ENCODE measurements around the gene TP63.

The TP63 gene

DNA sequence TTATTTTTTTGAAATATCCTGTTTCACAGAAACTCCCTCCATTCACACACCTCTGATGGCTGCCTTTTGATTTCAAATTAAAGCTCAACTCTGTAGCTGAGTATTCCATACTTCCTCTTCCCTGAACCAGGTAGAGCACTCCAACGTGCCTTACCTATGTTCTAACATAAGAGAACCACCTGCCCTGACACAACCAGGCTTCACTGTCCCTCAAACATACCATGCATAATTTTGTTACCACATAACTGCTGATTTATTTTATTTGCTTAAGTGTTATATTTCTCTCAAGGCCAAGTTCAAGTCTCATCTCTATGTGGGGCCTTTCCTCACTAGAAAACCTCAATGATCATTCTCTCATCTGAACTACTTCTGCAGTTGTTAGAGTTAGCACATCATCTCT is 279.8 kb downstream of the TP63 start:
- DNase-seq (ENCODE audit: low read depth) = no peak

- no peak for DNase-seq (ENCODE audit: low read depth)
Measured at GRCh38 chr3:189914799-189915198, 283.6 kb downstream of the TP63 start.

- DNase-seq (ENCODE audit: low read depth) = no peak
Measured at GRCh38 chr3:189921770-189922169, 290.6 kb downstream of the TP63 start.

GRCh38 chr3:189927975-189928895 is 297.0 kb downstream of the TP63 start:
- DNase-seq (ENCODE audit: low read depth) = no peak

DNA sequence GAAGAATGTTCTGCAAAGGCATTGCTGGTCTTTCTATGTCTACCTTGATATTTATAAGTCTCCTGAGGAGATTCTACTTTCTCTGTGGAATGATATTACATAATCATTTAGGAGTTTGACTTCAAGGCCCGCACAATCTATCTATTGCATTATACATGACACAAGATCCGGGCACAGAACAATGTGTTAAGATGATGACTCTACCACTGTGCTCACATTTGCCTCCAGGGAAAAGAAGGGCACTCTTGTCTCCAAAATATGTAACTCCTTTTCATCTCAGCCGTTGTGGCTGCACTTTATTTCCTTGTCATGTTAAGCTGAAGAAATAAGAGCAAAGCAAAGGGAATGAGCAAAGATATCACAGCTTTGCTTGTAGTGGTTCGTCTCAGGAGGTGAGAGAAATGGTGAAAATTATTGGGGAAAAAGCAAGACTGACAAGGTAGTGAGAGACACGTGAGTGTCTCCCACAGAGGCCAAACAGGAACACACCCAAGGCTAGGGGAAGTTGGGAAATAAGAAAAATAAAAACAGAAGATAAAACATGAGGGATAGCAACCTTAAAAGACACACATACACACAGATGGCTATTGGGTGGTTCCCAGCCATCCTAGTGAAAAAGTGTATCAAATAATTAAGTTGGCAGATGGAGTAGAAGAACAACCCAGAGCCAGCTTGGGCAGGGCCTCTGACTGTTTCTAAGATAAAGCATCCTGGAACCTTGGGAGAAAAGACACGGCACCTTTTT is 305.2 kb downstream of the TP63 start:
- no peak for DNase-seq (ENCODE audit: low read depth)

DNA sequence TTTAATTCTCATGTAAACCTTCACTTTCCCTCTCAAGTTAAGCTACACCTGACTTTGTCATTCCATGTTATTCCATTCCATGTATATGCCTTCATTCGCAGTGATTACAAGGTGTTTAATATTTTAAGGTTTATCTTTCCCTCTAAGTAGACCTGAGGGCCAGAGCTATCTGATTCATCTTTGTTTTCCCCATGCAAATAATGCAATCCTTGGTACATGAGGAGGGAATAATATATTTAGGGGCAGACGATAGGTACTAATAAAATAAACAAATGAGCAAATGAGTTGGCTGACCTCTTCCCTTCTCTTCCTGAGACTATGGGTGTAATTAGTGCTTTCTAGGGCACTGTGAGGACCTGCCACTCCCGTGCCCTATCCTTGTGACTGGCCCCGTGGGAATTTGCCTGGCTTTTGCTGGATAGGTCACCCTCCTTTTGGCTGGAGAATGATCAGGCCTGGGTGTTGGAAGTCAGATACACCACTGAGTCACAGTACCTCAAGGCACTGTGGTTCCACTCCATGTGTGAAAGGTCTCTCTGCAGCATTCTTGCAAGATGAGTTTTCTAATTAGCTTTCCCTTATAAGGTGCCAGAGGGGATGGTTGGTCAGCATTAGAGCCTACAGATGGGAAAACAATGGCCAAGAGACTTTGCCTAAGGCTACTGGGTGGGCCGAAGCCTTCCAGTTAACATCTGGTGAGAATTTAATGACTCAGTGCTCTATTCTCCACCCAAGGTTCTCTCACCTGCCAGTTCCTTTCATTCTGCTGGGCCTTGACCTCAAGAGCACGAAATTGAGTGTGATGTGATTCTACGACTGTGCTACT is 306.3 kb downstream of the TP63 start:
- no peak for DNase-seq (ENCODE audit: low read depth)

DNA sequence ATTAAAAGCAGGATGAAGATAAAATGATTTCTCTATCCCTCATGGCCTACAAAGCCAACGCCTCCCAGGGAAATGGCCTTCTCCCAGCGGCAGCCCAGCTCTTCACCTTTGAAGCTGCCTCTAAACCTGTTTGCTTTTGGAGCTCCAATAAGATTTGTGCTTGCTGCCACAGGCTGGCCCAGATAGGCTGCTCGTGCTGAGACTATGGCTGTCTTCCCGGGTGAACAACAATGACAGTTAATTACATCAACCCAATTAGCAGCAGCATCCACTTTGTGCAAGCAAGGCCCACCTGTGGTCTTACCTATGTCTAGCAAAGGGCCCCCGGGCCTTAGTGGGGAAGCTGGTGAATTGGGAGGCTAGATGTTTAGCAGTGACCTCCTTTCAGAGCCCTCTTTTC is 309.9 kb downstream of the TP63 start:
- no peak for DNase-seq (ENCODE audit: low read depth)

- DNase-seq (ENCODE audit: low read depth) = no peak
Measured at GRCh38 chr3:189941679-189942078, 310.5 kb downstream of the TP63 start.

DNA sequence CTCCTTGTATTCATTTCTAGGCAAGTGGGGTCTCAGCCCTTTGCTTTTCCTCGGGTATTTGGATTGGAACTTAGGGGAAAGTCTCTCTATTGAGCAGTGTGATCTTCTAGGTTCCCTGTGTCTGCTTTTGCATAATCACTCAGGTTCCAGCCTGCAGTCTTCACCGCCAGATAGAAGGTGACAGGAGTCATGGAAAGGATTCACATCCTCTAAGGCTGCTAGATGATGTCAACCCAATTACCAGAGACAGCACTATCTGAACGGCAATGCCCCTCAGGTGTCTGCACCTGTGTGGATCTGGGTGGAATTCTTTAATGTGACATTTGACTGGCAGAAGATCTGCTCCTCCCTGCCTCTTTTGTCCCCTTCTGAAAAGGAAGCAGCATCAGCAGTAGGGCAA is 311.8 kb downstream of the TP63 start:
- no peak for DNase-seq (ENCODE audit: low read depth)

DNA sequence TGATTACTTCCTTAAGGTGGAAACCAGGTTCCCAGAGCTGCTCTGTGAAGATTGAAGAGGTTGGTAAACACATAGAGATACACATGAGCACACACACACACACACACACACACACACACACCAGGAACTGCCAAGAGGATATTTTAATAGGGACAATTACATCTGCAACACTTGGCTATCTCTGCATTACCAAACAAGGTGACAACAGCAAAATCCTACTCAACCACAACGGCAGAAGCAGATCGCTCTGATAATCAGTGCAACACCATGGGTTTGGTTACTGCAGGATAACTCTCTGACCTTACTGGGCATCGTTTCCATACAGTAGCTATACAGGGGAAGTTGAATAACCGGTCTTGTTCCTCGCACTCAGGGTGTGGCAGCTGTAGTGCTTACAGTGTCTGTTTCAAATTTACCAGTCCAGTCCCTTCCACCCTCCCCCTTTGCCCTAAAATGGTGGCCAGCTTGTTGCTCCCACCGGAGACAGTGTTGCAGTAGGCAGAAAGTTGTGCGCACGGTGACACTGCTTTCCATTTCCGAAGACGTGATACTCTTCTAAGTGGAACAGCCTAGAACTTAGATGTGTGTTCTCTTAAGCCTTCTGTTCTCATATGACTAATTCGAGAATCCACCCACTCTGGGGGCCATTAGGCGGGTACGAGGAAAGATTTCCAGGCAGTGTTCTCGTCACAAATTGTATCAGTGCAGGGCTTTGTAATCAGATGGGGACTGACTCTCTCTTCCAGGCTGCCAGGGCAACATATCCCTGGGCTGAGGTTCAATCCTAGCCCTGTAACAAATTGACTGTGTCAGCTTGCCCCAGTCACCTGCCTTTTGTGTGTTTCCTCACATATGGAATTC is 313.3 kb downstream of the TP63 start:
- no peak for DNase-seq (ENCODE audit: low read depth)

- no peak for DNase-seq (ENCODE audit: low read depth)
Measured at GRCh38 chr3:189945935-189946709, 314.9 kb downstream of the TP63 start.

All from activated T-cell treated with anti-CD3 and anti-CD28 coated beads for 1 hour (primary cell).